ENCODE measurements around the gene POLK.
"Not testable (repeated sequence)": the region's sequence is repeated elsewhere in the genome, so short reads cannot be mapped to it uniquely, and the experiment has no call there.

POLK gene

DNA sequence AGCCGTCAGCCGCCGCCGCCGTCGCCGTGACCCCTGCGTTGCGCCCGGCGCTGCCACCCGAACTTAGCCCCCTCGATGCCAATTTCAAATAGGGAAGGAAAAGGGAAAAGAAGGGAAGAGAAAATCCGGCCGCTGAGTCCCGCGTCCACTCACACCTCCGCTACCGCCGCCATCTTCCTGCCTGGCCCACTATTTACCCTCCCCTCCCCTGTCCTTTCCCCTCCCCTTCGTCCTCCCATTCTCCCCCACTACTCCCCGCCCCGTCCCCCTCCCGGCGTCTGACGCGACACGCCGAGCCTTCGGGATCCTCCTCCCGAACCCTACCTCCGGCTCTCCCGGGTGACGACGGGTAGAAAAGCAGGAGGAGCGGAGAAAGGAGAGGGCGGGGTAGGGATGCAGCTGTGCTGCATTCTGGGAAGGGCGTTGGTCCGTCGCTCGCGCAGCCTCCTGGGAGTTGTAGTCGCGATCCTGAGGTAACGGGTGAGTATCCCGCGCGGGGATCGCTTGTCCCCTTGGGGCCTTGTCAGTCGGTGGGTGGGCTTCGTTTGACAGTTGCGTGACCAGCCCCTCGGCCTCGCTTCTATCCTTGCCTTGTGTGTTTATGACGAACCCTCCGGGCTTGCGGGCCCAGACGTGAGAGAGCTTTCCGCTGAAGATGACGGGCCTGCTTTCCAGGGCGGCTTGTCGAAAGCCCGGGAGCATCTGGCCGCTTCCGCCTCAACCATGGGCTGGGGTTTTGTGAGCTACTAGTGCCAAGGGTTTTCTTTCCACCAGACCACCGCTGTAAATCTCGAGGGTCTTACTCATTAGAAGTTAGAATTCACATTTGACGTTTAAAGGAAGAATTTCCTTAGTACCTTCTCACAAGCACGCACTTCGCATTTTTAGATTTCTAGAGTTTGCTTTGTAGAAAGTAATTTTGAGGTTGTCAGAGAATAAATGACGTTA lies at the start of gene POLK, which contains the start of gene CERT1:
Gene POLK, plus strand, starts transcription at position 457 of the 948 bp plus-strand sequence.
Gene CERT1, minus strand, starts transcription at position 195 of the 948 bp plus-strand sequence. CDS start 422 bp downstream, outside the sequence.
- DNase-seq (ENCODE audit: low read depth) = peak; percentile 83

DNA sequence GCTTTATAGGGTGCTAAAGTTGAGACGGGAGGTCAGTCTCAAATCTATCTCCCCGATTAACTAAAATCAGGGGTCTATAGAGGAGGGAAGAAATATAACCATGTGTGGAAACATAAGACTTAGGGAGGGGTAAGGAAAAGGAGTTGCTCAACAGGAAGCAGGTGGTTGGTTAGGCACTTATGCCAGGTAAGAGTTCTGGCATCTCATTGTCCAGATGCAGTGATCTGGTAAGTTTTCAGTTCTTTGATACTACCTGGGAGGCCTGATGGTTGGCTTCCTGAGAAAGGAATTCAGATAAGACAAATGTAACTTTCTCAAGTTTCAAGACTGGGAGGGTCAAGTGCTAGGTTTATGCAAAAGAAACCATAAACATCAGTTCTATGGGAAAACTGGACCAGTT lies 48.0 kb upstream of the POLK start:
- DNase-seq (ENCODE audit: low read depth) = no peak

DNA sequence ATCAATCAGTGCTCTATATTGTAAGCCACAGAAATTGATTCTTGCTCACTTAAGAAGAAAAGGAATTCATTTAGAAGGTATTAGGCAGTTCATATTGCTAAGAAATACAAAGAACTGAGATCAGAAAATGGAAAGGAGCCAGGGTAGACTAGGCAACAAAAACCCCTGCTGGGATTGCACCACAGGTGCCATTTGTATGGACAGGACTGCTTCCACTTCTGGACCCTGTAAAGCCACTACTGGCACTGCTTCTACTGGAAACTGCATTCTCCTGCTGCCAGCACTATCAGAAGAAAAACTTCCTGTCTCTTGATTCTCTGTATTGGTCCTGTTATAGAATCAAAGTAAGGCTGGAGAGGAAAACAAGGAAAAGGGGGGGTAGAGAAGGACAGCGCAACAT lies 46.2 kb upstream of the POLK start:
- no peak for DNase-seq (ENCODE audit: low read depth)

DNA sequence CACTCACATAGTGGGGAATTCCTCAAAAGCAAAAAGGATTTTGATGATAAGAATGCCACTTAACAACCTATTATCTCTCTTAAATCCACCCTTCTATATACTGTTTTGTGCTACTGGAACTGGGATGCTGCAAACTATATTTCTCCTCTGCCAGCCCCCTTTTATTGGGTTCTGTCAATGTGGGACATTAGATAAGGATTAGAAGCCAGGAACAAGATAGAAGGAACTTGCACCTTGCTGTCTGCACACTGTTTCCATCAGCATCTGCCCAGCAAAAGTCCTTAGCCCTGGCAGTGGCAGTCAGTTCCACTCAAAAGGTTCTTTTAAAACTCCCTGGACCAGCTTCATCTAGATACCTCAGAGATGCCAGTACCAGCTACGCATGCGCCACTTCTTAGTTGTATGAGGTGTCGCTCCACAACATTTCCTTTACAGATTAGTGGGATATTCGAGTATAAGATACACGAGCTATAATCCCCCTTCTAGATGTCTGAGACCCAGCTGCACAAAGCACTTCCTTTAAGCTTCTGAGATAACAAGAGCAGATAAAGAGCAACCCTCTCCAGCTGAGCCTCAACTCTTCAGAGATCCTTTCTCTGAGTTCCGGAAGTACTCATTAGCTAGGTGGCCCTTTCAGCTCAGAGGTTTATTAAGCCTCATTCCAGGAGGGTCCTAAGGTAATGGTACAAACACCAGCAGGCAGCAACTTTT lies 45.5 kb upstream of the POLK start:
- peak; percentile 5 for DNase-seq (ENCODE audit: low read depth)

DNA sequence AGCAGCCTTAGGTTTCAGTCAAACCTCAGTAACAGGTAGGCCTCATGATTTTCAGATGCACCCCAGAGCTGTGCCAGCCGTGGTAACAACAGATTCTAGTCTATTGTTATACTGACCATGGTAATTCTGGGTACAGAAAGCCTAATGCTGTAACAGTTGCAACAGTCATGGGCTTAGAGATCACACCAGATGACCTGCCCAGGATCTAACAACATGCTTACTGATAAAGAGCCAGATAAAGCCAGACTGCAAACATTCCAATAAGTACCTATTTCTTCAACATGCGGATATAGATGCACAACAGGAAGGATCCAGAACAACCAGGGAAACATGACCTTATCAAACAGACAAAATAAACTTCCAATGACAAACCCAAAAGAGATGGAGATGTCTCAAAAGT lies 43.1 kb upstream of the POLK start:
- no peak for DNase-seq (ENCODE audit: low read depth)

DNA sequence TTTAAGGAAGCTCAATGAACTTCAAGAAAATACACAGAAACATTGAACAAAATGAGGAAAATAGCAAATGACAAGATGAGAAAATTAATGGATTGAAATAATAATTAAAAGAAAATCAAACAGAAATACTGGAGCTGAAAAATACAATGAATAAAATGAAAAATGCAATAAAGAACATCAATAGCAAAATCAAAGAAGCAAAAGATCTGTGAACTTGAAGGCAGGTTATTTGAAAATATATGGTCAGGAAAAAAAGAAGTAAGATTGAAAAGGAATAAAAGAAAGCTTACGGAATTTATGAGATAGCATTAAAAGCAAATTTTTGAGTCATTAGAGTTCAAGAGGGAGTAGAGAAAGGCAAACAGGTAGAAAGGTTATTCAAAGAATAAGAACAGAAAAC lies 42.7 kb upstream of the POLK start:
- DNase-seq (ENCODE audit: low read depth) = no peak

DNA sequence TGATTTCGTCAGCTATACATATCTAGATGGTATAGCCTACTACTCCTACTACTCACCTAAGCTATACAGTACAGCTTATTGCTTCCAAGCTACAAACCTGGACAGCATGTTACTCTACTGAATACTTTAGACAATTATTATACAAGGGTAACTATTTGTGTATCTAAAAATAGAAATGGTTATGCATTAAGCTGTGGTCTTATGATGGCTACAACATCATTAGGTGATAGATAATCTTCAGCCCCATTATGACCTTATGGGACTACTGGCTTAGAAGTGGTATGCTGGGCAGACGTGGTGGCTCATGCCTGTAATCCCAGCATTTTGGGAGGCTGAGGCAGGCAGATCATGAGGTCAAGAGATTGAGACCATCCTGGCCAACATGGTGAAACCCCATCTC lies 40.5 kb upstream of the POLK start:
- no peak for DNase-seq (ENCODE audit: low read depth)

DNA sequence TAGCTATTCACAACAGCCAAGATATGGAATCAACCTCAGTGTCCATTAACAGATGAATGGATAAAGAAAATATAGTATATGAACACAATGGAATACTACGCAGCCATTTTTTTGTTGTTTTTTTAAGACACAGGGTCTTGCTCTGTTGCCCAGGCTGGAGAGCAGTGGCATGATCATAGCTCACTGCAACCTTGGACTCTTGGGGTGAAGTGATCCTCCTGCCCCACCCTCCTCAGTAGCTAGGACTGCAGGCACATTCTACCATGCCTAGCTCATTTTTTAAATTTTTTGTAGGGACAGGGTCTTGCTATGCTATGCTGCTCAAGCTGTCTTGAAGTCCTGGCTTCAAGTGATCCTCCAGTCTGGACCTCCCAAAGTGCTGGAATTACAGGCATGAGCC lies 38.7 kb upstream of the POLK start:
- no peak for DNase-seq (ENCODE audit: low read depth)

DNA sequence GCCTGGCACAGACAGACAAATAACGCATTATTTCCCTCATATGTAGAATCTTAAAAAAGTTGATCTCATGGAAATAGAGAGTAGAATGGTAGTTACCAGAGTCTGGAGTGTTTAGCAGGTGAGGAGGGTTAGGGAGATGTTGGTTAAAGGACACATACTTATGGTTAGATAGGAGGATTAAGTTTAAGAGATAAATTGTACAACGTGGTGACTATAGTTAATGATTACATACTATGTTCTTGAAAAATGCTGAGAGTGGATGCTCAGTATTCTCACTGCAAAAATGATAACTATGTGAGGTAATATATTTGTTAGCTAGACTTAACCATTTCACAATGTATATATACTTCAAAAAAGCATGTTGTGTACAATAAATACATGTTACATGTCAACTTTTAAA lies 38.2 kb upstream of the POLK start:
- DNase-seq (ENCODE audit: low read depth) = no peak

DNA sequence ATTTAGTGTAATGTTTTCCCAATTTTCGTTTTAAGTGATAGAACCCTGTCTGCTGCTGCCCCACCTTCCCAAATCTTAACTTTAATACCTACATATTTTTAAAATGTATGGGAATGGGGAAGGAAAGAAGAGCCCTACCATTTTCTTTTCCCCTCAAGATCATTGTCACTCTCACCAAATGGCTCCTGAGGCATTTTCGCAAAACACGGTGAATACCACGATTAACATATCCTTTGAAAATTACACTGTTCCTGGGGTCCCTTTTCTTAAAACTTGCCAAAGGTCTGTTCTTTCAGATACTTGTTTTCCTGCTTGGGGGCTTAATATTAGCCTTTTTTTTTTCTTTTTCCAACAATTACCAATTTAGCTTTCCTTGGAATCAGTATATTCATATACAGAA lies 36.3 kb upstream of the POLK start:
- DNase-seq (ENCODE audit: low read depth) = no peak

DNA sequence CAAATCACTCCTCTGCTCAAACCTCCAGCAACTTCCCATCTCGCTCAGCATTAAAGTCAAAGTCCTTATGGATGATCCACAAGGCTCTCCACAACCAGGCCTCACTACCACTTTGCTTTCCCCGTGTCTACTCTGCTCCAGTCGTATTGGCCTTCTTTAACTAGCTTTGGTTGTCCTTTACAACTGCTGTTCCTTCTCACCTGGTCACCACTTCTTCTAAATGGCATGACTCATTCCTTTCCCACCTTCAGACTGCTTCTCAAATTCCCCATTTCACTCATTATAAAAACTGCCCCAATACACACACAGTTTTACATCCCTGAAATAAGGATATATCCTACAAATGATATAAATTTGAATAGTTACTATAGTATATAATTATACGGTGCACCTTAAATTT lies 30.7 kb upstream of the POLK start:
- no peak for DNase-seq (ENCODE audit: low read depth)

DNA sequence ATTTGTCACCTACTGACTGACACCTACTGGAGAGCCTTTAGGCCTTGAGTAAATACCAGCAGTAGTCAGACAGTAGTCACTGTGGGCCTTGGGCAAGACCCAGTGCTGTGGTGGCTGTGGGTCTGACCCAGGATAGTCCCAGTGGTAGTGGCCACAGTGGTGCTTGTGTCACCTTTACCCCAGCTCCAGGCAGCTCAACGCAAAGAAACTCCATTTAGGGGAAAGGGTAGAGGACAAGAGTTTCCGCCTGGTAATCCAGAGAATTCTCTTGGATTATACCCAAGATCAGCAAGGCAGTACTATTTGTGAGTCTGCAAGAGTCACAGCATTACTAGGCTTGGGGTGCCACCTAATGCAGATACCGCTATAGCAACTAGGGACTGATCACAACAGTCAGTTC lies 29.2 kb upstream of the POLK start:
- no peak for DNase-seq (ENCODE audit: low read depth)

DNA sequence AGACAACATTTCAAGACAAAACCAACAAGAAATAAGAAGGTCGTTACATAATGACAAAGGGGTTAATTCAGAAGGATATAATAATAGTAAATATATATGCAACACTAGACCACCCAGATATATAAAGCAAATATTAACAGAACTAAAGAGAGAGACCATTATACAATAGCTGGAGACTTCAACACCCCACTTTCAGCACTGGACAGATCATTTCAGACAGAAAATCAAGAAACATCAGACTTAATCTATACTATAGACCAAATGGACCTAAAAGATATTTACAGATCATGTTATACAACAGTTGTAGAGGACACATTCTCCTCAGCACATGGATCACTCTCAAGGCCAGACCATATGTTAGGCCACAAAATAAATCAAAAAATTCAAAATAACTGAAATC lies 27.1 kb upstream of the POLK start:
- no peak for DNase-seq (ENCODE audit: low read depth)

DNA sequence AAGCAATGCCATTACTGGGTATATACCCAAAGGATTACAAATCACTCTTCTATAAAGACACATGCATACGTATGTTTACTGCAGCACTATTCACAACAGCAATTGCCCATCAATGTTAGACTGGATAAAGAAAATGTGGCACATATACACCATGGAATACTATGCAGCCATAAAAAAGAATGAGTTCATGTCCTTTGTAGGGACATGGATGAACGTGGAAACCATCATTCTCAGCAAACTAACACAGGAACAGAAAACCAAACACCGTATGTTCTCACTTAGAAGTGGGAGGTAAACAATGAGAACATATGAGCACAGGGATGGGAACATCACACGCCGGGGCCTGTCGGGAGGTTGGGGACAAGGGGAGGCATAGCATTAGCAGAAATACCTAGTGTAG lies 21.8 kb upstream of the POLK start:
- DNase-seq (ENCODE audit: low read depth) = not testable (repeated sequence)

DNA sequence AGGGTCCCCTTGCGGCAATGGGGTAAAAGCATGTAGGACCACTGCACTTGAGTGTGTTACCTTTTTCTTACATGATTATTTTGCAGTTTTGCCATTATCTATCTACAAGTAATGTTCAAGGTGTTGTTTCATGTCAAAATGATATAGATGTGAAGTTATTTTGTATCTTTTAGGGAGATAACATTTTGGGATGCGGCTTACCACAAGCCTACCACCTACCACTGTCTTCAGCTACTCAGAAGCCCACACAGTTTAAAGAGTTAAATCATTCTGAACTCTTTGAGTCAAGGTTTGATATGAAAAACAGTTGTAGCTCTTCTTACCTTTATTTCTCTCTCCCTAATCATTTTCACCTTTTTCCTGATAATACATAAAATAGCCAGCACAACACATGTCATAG lies 20.1 kb upstream of the POLK start:
- no peak for DNase-seq (ENCODE audit: low read depth)

DNA sequence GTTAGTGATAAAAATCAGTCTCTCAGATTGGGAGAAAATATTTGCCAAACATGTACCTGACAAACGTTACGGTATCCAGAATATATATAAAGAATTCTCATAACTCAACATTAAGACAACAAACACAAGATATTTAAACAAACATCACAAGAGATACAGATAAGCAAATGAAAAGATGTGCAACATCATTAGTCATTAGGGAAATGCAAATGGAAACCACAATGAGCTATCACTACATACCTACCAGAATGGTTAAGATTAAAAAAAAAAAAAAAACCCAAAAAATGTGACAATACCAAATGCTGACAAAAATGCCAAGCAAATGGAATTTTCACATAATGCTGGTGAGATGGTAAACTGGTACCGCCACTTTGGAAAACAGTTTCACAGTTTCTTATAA lies 15.7 kb upstream of the POLK start:
- DNase-seq (ENCODE audit: low read depth) = no peak

DNA sequence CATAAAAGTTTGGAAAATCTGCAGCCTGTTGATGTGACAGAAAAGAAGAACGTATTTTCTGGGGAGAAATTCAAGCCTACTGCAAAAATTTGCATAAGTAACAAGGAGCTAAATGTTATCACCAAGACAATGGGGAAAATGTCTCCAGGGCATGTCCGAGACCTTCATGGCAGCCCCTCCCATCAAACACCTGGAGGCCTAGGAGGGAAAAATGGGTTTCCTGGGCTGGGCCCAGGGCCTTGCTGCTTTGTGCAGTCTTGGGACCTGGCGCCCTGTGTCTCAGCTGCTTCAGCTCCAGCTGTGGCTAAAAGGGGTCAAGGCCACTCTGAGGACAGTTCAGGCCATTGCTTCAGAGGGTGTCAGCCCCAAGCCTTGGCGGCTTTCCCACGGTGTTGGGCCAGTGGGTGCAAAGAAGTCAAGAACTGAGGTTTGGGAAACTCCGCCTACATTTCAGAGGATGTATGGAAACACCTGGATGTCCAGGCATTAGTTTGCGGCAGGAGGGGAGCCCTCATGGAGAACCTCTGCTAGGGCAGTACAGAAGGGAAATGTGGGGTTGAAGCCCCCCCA lies 13.4 kb upstream of the POLK start:
- no peak for DNase-seq (ENCODE audit: low read depth)

DNA sequence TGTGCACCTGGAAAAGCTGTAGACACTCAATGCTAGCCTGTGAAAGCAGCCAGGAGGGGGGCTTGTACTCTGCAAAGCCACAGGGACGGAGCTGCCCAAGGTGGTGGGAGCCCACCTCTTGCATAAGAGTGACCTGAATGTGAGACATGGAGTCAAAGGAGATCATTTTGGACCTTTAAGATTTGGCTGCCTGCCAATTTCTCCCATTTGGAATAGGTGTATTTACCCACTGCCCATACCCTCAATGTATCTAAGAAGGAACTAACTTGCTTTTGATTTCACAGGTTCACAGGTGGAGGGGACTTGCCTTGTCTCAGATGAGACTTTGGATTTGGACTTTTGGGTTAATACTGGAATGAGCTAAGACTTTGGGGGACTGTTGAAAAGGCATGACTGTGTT lies 12.8 kb upstream of the POLK start:
- not testable (repeated sequence) for DNase-seq (ENCODE audit: low read depth)

DNA sequence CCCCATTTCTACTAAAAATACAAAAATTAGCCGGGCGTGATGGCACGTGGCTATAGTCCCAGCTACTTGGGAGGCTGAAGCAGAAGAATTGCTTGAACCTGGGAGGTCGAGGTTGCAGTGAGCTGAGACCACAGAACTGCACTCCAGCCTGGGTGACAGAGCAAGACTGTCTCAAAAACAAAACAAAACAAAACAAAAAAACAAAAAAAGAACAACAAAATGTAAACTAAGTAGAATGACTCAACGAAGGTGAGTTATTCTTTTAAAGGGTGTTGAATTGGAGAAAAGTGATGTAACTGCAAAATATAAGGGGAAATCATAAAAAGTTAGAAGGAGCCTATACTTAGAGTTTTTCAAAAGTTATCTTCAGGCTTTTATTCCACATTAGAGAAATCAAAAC lies 6.6 kb upstream of the POLK start:
- DNase-seq (ENCODE audit: low read depth) = not testable (repeated sequence)

DNA sequence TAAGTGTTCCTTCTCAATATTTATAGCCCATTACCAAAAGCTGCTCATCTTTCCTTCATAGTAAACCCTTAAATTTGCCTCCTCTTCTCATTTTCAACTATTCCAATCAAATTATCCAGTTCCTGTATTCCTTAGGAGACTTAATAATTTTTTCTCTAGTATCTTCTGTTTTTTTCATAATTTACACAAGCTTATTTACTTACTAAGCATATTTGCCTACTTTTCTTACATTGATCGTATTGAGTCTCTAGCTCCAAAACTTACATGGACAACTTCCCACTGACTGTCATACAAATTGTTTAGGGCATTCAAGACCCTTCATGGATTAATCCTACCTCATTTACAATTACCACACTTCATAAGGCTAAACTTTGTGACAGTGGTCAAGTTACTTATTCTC lies 3.9 kb upstream of the POLK start:
- no peak for DNase-seq (ENCODE audit: low read depth)

DNA sequence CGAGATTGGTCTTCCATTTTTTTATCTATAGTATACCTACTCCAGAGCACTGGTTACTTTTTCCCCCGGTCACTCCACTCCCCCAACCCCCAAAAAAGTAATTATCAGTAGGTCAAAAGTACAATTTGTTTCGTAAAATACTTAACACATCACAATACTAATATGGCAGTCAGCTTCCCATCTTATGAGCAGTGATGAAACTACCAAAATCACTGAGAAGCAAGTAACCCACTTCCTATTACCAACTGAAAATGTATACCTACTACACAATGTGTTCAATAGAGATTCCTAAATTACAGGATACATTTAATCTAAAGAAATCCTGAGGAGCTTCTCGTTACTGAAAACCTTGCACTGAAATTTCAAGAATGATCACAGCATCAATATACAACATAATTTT lies 2.1 kb upstream of the POLK start:
- no peak for DNase-seq (ENCODE audit: low read depth)

DNA sequence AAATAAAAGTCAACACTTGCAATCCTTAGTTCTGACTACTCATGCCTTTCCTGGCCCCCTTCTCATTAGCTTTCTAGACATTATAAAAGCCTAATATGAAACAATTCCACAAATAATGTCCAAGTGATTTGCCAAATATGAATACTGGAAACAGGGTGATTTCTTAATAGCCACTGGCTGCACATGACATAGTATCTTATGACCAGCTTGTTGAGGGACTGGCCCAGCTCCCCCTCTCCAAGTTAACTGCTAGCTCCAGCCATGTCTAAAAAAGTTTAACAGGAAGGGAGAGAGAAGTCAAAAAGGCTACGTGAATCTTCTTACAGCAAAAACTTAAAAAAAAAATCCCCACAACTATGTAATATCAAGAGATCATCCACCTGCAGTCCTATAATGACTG lies 1.7 kb upstream of the POLK start:
- DNase-seq (ENCODE audit: low read depth) = no peak

DNA sequence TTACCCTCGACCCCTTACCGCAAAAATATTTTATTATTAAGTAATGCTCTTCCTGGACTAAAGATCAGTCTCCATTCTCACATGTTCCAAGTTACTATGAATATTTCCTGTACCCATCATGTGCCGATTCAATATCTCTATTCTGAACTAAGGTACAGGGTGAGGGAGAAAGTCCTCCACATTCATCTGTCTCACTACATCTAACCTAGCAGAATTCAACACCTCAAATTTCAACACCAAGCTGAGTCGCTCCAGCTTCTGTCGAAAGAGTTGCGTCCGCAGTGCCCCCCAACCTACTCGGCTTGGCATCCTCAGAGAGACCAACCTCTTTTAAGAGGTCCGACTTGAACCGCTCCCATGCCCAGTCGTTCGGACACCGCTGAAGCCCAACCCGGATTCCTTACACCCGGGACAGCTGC lies 1.3 kb upstream of the POLK start:
- no peak for DNase-seq (ENCODE audit: low read depth)

Measured in CMK (cell line).